HG03469 (cell line): ENCODE data around the gene WEE2.
"Not testable (repeated sequence)": the region's sequence is repeated elsewhere in the genome, so short reads cannot be mapped to it uniquely, and the experiment has no call there.

Experiments used
- ATAC-seq: cut with Tn5 transposase; IDR thresholded peaks from one replicate; pipeline ENCODE4 v1.9.1; 2021; ENCODE audit warnings: mild to moderate bottlenecking, moderate library complexity, moderate number of reproducible peaks; ENCODE audit not compliant: unreplicated experiment

The WEE2 gene

GRCh38 chr7:141689072-141689825, 18.9 kb upstream of the WEE2 start:
- ATAC-seq = not testable (repeated sequence)

GRCh38 chr7:141691540-141691939, 16.6 kb upstream of the WEE2 start:
- no peak for ATAC-seq

GRCh38 chr7:141691961-141692360, 16.2 kb upstream of the WEE2 start:
- ATAC-seq = no peak

GRCh38 chr7:141693082-141693481, 15.1 kb upstream of the WEE2 start:
- ATAC-seq = no peak

GRCh38 chr7:141695803-141696289, 12.3 kb upstream of the WEE2 start:
- no peak for ATAC-seq

GRCh38 chr7:141696348-141696747, 11.8 kb upstream of the WEE2 start:
- no peak for ATAC-seq

GRCh38 chr7:141697211-141697871, 10.8 kb upstream of the WEE2 start:
- ATAC-seq = no peak

GRCh38 chr7:141698247-141699015, 9.7 kb upstream of the WEE2 start:
- ATAC-seq = no peak

- no peak for ATAC-seq
Observed at GRCh38 chr7:141699860-141700259, 8.3 kb upstream of the WEE2 start.

GRCh38 chr7:141700296-141700847, 7.8 kb upstream of the WEE2 start:
- ATAC-seq = no peak

GRCh38 chr7:141700848-141701371, 7.2 kb upstream of the WEE2 start:
- no peak for ATAC-seq

GRCh38 chr7:141701489-141702046, 6.6 kb upstream of the WEE2 start:
- ATAC-seq = peak; percentile 63

- peak; percentile 59 for ATAC-seq
Observed at GRCh38 chr7:141702047-141702567, 6.0 kb upstream of the WEE2 start, which contains the start of gene DENND11. DENND11 (minus strand) TSS chr7:141702166; CDS start chr7:141702153, 13 bp downstream.

GRCh38 chr7:141702892-141703291, 5.3 kb upstream of the WEE2 start:
- no peak for ATAC-seq

GRCh38 chr7:141704112-141704511, 4.0 kb upstream of the WEE2 start:
- no peak for ATAC-seq

GRCh38 chr7:141704741-141705140, 3.4 kb upstream of the WEE2 start:
- ATAC-seq = no peak

GRCh38 chr7:141706239-141707064, 1.7 kb upstream of the WEE2 start:
- ATAC-seq = no peak

GRCh38 chr7:141709318-141709717, 1.2 kb downstream of the WEE2 start:
- no peak for ATAC-seq

GRCh38 chr7:141709749-141710148, 1.6 kb downstream of the WEE2 start:
- no peak for ATAC-seq
